K562 treated with DMSO at 1 percent for 24 hours (cell line): ENCODE data around the gene ZFP36. TPM values are rescaled to one million over a fixed set of nuclear protein-coding genes. Genes with fewer than 3 reads are reported as not detected.

Experiments used
- total RNA-seq: library from RNA; unstranded; fragments of 300-600 nt; gene quantifications from 2 replicates; pipeline ENCODE4 v1.2.3, GENCODE V29; 2022; ENCODE audit warnings: low read depth; ENCODE audit not compliant: insufficient read depth

ZFP36 gene, protein sequence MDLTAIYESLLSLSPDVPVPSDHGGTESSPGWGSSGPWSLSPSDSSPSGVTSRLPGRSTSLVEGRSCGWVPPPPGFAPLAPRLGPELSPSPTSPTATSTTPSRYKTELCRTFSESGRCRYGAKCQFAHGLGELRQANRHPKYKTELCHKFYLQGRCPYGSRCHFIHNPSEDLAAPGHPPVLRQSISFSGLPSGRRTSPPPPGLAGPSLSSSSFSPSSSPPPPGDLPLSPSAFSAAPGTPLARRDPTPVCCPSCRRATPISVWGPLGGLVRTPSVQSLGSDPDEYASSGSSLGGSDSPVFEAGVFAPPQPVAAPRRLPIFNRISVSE
- 27.8 and 28.8 TPM in 2 replicates for total RNA-seq

GRCh38 chr19:39406656-39407409, at the start of gene ZFP36:
ZFP36 (plus strand) TSS chr19:39406847; CDS start chr19:39406905, 58 bp downstream.

DNA sequence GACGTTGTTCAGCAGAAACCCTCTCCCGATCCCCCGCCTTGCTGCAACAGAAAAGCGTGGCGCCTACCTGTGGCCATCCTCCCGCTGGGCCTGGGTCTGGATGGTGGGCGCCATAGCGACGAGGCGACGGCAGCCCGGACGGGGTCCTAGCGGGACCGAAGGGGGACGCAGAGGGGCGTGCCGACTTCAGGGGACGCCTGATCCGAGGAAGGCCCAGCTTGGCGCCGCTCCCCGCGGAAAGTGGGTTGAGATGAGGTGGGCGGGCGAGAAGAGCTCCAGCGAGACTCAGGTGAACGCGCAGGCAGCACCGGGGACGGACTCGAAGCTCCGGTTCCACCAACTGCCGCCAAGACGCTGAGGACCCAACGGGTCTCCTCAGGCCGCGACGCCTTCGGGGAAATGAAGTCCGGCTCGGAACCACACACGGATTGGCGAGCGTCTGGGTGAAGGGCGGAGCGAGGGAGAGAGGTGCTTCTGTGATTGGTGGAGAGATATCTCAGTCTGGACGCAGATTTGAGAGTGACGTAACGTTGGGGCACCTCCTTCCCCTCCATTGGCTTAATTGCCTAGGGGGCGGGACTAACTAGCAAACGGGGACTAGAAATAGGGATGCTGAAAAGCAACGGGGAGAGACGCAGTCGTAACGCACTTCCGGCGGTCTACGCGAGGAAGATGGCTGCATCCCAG, 15.8 kb upstream of the ZFP36 start, which contains the start of the genes MED29 and PAF1:
TSS of gene MED29 (plus strand) at position 628 of the 687 bp plus-strand sequence. CDS start at position 673, 45 bp downstream.
TSS of gene PAF1 (minus strand) at position 356 of the 687 bp plus-strand sequence. CDS start at position 114, 242 bp downstream.

GRCh38 chr19:39412100-39412866, 5.6 kb downstream of the ZFP36 start, which contains the start of gene PLEKHG2:
PLEKHG2 (plus strand) TSS chr19:39412669; CDS start chr19:39414087, 1,418 bp downstream.

DNA sequence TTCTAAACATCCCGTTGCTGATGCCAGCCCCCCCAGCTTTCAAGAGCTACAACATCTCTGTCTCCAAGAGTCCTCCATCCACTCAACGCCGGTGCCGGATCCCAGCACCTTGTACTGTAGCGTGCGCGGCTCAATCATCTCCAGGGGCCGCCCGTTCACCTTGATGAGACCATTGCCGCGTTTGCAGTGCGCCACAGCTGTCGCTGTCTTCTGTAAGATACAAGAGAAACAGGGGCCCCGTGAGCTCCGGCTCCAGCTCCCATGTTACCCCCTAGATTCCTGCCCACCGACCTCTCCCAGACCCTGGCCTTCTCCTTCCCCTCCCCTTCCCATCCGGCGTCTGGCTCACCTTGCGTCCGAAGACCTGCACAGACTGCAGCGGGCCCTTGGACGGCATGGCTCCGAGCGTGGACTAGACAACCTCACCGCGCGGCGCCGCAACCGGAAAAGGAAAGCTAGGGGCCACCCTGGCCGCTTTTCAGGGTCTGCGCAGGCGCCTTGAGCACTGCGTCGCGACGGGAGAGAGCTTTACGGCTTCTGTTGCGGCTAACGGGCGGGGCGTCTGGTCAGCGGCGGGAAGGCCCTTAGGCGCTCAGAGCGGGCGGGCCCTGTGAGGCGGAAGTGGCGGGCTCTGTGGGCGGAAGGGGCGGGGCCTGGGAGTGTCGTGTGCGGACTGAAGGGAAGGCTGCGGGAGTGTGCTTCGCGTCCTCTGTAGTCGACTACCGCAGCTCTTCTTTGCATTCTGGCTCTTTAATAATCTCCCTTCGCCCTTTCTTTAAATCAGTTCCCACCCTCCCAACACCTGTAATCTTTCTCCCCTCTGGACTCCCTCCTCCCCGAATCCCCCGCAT, 29.1 kb downstream of the ZFP36 start, which contains the start of gene RPS16:
TSS of gene RPS16 (minus strand) at position 451 of the 851 bp plus-strand sequence. CDS start at position 397, 54 bp downstream.

GRCh38 chr19:39445196-39446111, 38.8 kb downstream of the ZFP36 start, which contains the start of gene SUPT5H:
SUPT5H (plus strand) TSS chr19:39445582; CDS start chr19:39445891, 309 bp downstream.

Other genes starting within 250 kb of the ZFP36 start
- not detected in 2 replicates for gene NCCRP1, start 209.9 kb upstream of the ZFP36 start, total RNA-seq
- not detected in 2 replicates for gene SYCN, start 202.6 kb upstream of the ZFP36 start, total RNA-seq
- gene IFNL3, start 161.8 kb upstream of the ZFP36 start, total RNA-seq = not detected in 2 replicates
- gene IFNL4, start 158.0 kb upstream of the ZFP36 start, total RNA-seq = not detected in 2 replicates
- gene IFNL2, start 138.5 kb upstream of the ZFP36 start, total RNA-seq = not detected in 2 replicates
- gene IFNL1, start 110.4 kb upstream of the ZFP36 start, total RNA-seq = not detected in 2 replicates
- 10.9 TPM in 2 replicates for gene LRFN1, start 86.0 kb upstream of the ZFP36 start, total RNA-seq
- gene GMFG, start 70.8 kb upstream of the ZFP36 start, total RNA-seq = 81.4 and 85.9 TPM in 2 replicates
- gene SAMD4B, start 64.4 kb upstream of the ZFP36 start, total RNA-seq = 170 and 208 TPM in 2 replicates
- 50.1 and 61.0 TPM in 2 replicates for gene PAF1, start 15.7 kb upstream of the ZFP36 start, total RNA-seq
- gene MED29, start 15.5 kb upstream of the ZFP36 start, total RNA-seq = 36.0 and 37.6 TPM in 2 replicates
- 10.1 and 12.5 TPM in 2 replicates for gene PLEKHG2, start 5.8 kb downstream of the ZFP36 start, total RNA-seq
- 10,023 and 10,404 TPM in 2 replicates for gene RPS16, start 29.1 kb downstream of the ZFP36 start, total RNA-seq
- 124 and 137 TPM in 2 replicates for gene SUPT5H, start 38.7 kb downstream of the ZFP36 start, total RNA-seq
- gene TIMM50, start 74.0 kb downstream of the ZFP36 start, total RNA-seq = 110 and 117 TPM in 2 replicates
- gene DLL3, start 92.1 kb downstream of the ZFP36 start, total RNA-seq = 1.6 and 1.7 TPM in 2 replicates
- not detected in 2 replicates for gene SELENOV, start 108.3 kb downstream of the ZFP36 start, total RNA-seq
- 8.8 and 9.2 TPM in 2 replicates for gene EID2B, start 126.0 kb downstream of the ZFP36 start, total RNA-seq
- gene EID2, start 133.3 kb downstream of the ZFP36 start, total RNA-seq = 31.7 and 34.8 TPM in 2 replicates
- gene LGALS13, start 195.7 kb downstream of the ZFP36 start, total RNA-seq = not detected in 2 replicates
- not detected in 2 replicates for gene LGALS16, start 249.1 kb downstream of the ZFP36 start, total RNA-seq